Measurements from ENCODE around the gene MEST.
"Not testable (repeated sequence)": the region's sequence is repeated elsewhere in the genome, so short reads cannot be mapped to it uniquely, and the experiment has no call there.

Gene MEST

GRCh38 chr7:130491841-130492522, at the start of gene MEST:
Gene MEST (plus strand): TSS chr7:130492085. CDS start chr7:130492314, 229 bp downstream.
- DNase-seq (ENCODE audit: low spot score): no peak

- DNase-seq (ENCODE audit: low spot score): no peak
Observed at GRCh38 chr7:130442601-130443000, 49.3 kb upstream of the MEST start.

GRCh38 chr7:130444234-130444633, 47.7 kb upstream of the MEST start:
- DNase-seq (ENCODE audit: low spot score): no peak

- peak; percentile 25 for DNase-seq (ENCODE audit: low spot score)
Observed at GRCh38 chr7:130444751-130445407, 47.0 kb upstream of the MEST start.

- no peak for DNase-seq (ENCODE audit: low spot score)
Observed at GRCh38 chr7:130446259-130446658, 45.6 kb upstream of the MEST start.

- not testable (repeated sequence) for DNase-seq (ENCODE audit: low spot score)
Observed at GRCh38 chr7:130451344-130451743, 40.5 kb upstream of the MEST start.

GRCh38 chr7:130452951-130453350, 38.9 kb upstream of the MEST start:
- DNase-seq (ENCODE audit: low spot score): no peak

GRCh38 chr7:130454959-130455358, 36.9 kb upstream of the MEST start:
- DNase-seq (ENCODE audit: low spot score): no peak

GRCh38 chr7:130458257-130458656, 33.6 kb upstream of the MEST start:
- DNase-seq (ENCODE audit: low spot score): peak; percentile 31

GRCh38 chr7:130461272-130461671, 30.6 kb upstream of the MEST start:
- DNase-seq (ENCODE audit: low spot score): no peak

- DNase-seq (ENCODE audit: low spot score): no peak
Observed at GRCh38 chr7:130463553-130464434, 28.1 kb upstream of the MEST start.

- DNase-seq (ENCODE audit: low spot score): no peak
Observed at GRCh38 chr7:130468612-130469011, 23.3 kb upstream of the MEST start.

GRCh38 chr7:130471974-130472373, 19.9 kb upstream of the MEST start:
- DNase-seq (ENCODE audit: low spot score): no peak

GRCh38 chr7:130473289-130473688, 18.6 kb upstream of the MEST start:
- DNase-seq (ENCODE audit: low spot score): peak; percentile 15

- no peak for DNase-seq (ENCODE audit: low spot score)
Observed at GRCh38 chr7:130473876-130474275, 18.0 kb upstream of the MEST start.

- no peak for DNase-seq (ENCODE audit: low spot score)
Observed at GRCh38 chr7:130475776-130476175, 16.1 kb upstream of the MEST start.

GRCh38 chr7:130476297-130477150, 15.4 kb upstream of the MEST start:
- DNase-seq (ENCODE audit: low spot score): no peak

- no peak for DNase-seq (ENCODE audit: low spot score)
Observed at GRCh38 chr7:130478991-130479390, 12.9 kb upstream of the MEST start.

- DNase-seq (ENCODE audit: low spot score): no peak
Observed at GRCh38 chr7:130479716-130480400, 12.0 kb upstream of the MEST start.

GRCh38 chr7:130481898-130482297, 10.0 kb upstream of the MEST start:
- no peak for DNase-seq (ENCODE audit: low spot score)

GRCh38 chr7:130483031-130483430, 8.9 kb upstream of the MEST start:
- no peak for DNase-seq (ENCODE audit: low spot score)
